Measurements from ENCODE around the gene GALM.

DNA sequence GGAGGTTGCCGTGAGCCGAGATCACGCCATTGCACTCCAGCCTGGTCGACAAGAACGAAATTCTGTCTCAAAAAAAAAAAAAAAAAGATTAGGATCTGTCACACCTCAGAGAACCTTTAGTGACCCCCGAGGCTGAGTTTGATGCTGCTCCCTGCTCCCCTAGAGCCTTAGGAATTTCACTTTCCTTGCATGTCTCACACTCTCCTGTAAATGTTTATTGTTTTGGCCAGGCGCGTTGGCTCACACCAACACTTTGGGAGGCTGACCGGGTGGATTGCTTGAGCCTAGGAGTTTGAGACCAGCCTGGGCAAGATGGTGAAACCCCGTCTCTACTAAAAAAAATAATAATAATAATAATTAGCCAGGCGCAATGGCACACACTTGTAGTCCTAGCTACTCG lies 53.8 kb downstream of the GALM start:
- TF ChIP-seq, protein P1, sequence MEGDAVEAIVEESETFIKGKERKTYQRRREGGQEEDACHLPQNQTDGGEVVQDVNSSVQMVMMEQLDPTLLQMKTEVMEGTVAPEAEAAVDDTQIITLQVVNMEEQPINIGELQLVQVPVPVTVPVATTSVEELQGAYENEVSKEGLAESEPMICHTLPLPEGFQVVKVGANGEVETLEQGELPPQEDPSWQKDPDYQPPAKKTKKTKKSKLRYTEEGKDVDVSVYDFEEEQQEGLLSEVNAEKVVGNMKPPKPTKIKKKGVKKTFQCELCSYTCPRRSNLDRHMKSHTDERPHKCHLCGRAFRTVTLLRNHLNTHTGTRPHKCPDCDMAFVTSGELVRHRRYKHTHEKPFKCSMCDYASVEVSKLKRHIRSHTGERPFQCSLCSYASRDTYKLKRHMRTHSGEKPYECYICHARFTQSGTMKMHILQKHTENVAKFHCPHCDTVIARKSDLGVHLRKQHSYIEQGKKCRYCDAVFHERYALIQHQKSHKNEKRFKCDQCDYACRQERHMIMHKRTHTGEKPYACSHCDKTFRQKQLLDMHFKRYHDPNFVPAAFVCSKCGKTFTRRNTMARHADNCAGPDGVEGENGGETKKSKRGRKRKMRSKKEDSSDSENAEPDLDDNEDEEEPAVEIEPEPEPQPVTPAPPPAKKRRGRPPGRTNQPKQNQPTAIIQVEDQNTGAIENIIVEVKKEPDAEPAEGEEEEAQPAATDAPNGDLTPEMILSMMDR (optimal IDR thresholded peaks at IDR 0.05 in 1 of 3, IDR thresholded peaks at IDR 0.05 in 1 of 3, conservative IDR thresholded peaks at IDR 0.05 in 1 of 3; ENCODE audit: extremely low read depth in 1 of 3, insufficient read depth in 2 of 3, low read length in 3 of 3), result no peak
- no peak for TF ChIP-seq EZH2 (IDR thresholded peaks at IDR 0.05; ENCODE audit: low read length)
